Panc1 (cell line): ENCODE results near the gene NHSL1. TPM values are rescaled to one million over a fixed set of nuclear protein-coding genes. Genes with fewer than 3 reads are reported as not detected.

ENCODE experiments used
- ATAC-seq: fragments of 200-7000 bp; cut with Tn5 transposase; 2 replicates; pipeline ENCODE4 v1.9.1; 2020; ENCODE audit warnings: mild to moderate bottlenecking, moderate library complexity
- BruUV-seq: library from RNA; stranded (reverse); fragments of 400-500 nt; replicated peaks from 2 replicates; lab custom pipeline; 2021; lab: Mats Ljungman, UMichigan
- CTCF ChIA-PET: fragments of 300-600 bp; sonication (Branson Sonifier 250); formaldehyde crosslinking; loops from one replicate; lab custom pipeline; 2022; ENCODE audit warnings: antibody characterized with exemption; lab: Charles Lee
- POLR2A ChIA-PET: fragments of 300-600 bp; sonication (Branson Sonifier 250); formaldehyde crosslinking; loops from one replicate; lab custom pipeline; 2022; ENCODE audit warnings: antibody characterized with exemption; lab: Charles Lee
- DNase-seq: peaks from one replicate; pipeline ENCODE4 v3.0.0-alpha.2; 2010; ENCODE audit warnings: low read depth, low spot score
- H3K27ac ChIP-seq: 2 replicates; pipeline ENCODE4 v1.5.1; 2011; ENCODE audit warnings: mild to moderate bottlenecking, low read length, inconsistent platforms
- H3K27me3 ChIP-seq: fragments of 200-500 bp; sonication (Bioruptor generic); 2 replicates; pipeline ENCODE4 v1.6.0; 2014; ENCODE audit warnings: low read length, inconsistent platforms; ENCODE audit not compliant: control insufficient read depth, insufficient read depth
- H3K36me3 ChIP-seq: fragments of 200-500 bp; sonication (Bioruptor generic); 2 replicates; pipeline ENCODE4 v1.5.1; 2014; ENCODE audit warnings: inconsistent platforms, mild to moderate bottlenecking, low read length, moderate library complexity; ENCODE audit not compliant: control insufficient read depth, insufficient read depth
- H3K4me1 ChIP-seq: 2 replicates; pipeline ENCODE4 v1.5.1; 2011; ENCODE audit warnings: inconsistent platforms, mild to moderate bottlenecking, low read length, moderate library complexity; ENCODE audit not compliant: control insufficient read depth, insufficient read depth
- H3K4me3 ChIP-seq, 2 experiments: 2 replicates each; pipeline ENCODE4 v1.5.1; 2011 to 2012; ENCODE audit warnings: low read depth in 2 of 2, low read length in 2 of 2, mild to moderate bottlenecking in 2 of 2, inconsistent platforms in 1 of 2, moderate library complexity in 1 of 2
- H3K9me3 ChIP-seq: fragments of 200-500 bp; sonication (Bioruptor generic); 2 replicates; pipeline ENCODE4 v1.5.1; 2014; ENCODE audit warnings: low read depth, mild to moderate bottlenecking, inconsistent platforms, low read length, moderate library complexity; ENCODE audit not compliant: control insufficient read depth, insufficient read depth
- POLR2AphosphoS5 ChIP-seq: IDR thresholded peaks from 2 replicates; pipeline ENCODE4 v1.6.1; 2012; ENCODE audit warnings: mild to moderate bottlenecking, low read depth, low read length, moderate library complexity
- SIN3A ChIP-seq: IDR thresholded peaks from 2 replicates; pipeline ENCODE4 v1.6.1; 2012; ENCODE audit warnings: low read depth, mild to moderate bottlenecking, low read length, moderate library complexity, borderline replicate concordance; ENCODE audit not compliant: insufficient read depth
- TCF7L2 ChIP-seq: IDR thresholded peaks from 2 replicates; pipeline ENCODE4 v1.6.1; 2011; ENCODE audit warnings: mild to moderate bottlenecking, low read depth, low read length, inconsistent platforms
- in situ Hi-C: cut with HindIII; loops from 2 replicates; pipeline ENCODE4 v1.10.0; 2016; ENCODE audit warnings: low sequenced_read_pairs, low pct_unique_long_range_greater_than_20kb
- intact Hi-C: fragments of 100-400 bp; cut with micrococcal nuclease; formaldehyde crosslinking; loops from one replicate; pipeline ENCODE4 v1.10.0; 2022; ENCODE audit not compliant: unreplicated experiment
- total RNA-seq: library from RNA; stranded (reverse); gene quantifications from one replicate; pipeline ENCODE4 v1.2.1, GENCODE V29; 2021; ENCODE audit not compliant: unreplicated experiment
- TF ChIP-seq, protein P1 (sequence below): fragments of 450-650 bp; IDR thresholded peaks from 2 replicates; pipeline ENCODE4 v1.5.1; 2017; ENCODE audit warnings: mild to moderate bottlenecking
- TF ChIP-seq, protein P2 (sequence below), 2 experiments: IDR thresholded peaks; 2 replicates each; pipeline ENCODE4 v1.6.1; 2011 to 2012; ENCODE audit warnings: low read depth in 2 of 2, control low read depth in 1 of 2, low read length in 1 of 2, mild to moderate bottlenecking in 1 of 2, moderate library complexity in 1 of 2; ENCODE audit not compliant: insufficient read depth in 1 of 2

The NHSL1 gene
- total RNA-seq, 1 experiment from 2014 or later, result 20.6 TPM

DNA sequence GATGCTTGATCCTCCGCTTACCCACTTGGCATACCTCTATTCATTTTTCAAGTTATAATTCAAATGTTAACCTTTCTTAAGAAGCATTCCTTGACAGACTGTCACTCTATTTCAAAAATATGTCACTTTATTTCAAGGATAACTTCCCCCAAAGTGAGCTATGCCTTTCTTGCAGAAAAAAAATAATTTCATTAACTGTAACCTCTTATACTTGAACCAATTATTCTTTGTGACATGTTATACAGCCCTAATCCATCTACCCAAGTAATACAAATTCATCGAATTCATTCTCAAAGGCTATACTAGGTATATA lies 9.3 kb upstream of the NHSL1 start:
- no peak overlapping the region for H3K27ac ChIP-seq
- ChIA-PET CTCF (interaction anchor here (0.5 kb wide), 1 partner anchor 9 kb away, joined by 6 read pairs; no protein-coding TSS in a partner anchor), POLR2A (interaction anchor here (0.5 kb wide), 1 partner anchor 15 kb away, joined by 3 read pairs; no protein-coding TSS in a partner anchor)
- no peaks in the 10 kb centered on the region for H3K4me1 ChIP-seq
- no TSS peak for BruUV-seq
- no peak for DNase-seq
- no peaks in the 10 kb centered on the region for H3K27me3 ChIP-seq
- H3K4me3 ChIP-seq, result no peak overlapping the region
- TF ChIP-seq TCF7L2 (no peak), POLR2AphosphoS5 (no peak), SIN3A (no peak)
- TF ChIP-seq, protein P1, sequence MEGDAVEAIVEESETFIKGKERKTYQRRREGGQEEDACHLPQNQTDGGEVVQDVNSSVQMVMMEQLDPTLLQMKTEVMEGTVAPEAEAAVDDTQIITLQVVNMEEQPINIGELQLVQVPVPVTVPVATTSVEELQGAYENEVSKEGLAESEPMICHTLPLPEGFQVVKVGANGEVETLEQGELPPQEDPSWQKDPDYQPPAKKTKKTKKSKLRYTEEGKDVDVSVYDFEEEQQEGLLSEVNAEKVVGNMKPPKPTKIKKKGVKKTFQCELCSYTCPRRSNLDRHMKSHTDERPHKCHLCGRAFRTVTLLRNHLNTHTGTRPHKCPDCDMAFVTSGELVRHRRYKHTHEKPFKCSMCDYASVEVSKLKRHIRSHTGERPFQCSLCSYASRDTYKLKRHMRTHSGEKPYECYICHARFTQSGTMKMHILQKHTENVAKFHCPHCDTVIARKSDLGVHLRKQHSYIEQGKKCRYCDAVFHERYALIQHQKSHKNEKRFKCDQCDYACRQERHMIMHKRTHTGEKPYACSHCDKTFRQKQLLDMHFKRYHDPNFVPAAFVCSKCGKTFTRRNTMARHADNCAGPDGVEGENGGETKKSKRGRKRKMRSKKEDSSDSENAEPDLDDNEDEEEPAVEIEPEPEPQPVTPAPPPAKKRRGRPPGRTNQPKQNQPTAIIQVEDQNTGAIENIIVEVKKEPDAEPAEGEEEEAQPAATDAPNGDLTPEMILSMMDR, result no peak
- TF ChIP-seq, protein P2, sequence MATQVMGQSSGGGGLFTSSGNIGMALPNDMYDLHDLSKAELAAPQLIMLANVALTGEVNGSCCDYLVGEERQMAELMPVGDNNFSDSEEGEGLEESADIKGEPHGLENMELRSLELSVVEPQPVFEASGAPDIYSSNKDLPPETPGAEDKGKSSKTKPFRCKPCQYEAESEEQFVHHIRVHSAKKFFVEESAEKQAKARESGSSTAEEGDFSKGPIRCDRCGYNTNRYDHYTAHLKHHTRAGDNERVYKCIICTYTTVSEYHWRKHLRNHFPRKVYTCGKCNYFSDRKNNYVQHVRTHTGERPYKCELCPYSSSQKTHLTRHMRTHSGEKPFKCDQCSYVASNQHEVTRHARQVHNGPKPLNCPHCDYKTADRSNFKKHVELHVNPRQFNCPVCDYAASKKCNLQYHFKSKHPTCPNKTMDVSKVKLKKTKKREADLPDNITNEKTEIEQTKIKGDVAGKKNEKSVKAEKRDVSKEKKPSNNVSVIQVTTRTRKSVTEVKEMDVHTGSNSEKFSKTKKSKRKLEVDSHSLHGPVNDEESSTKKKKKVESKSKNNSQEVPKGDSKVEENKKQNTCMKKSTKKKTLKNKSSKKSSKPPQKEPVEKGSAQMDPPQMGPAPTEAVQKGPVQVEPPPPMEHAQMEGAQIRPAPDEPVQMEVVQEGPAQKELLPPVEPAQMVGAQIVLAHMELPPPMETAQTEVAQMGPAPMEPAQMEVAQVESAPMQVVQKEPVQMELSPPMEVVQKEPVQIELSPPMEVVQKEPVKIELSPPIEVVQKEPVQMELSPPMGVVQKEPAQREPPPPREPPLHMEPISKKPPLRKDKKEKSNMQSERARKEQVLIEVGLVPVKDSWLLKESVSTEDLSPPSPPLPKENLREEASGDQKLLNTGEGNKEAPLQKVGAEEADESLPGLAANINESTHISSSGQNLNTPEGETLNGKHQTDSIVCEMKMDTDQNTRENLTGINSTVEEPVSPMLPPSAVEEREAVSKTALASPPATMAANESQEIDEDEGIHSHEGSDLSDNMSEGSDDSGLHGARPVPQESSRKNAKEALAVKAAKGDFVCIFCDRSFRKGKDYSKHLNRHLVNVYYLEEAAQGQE (IDR thresholded peaks at IDR 0.05; ENCODE audit: insufficient read depth in 1 of 2, low read depth in 2 of 2, low read length in 1 of 2), result no peak
- in situ Hi-C loops, result no loop called here
- ATAC-seq, result no peak
- no peaks in the 10 kb centered on the region for H3K9me3 ChIP-seq
- H3K36me3 ChIP-seq, result no peaks in the 10 kb centered on the region
- intact Hi-C loops, result no loop called here

DNA sequence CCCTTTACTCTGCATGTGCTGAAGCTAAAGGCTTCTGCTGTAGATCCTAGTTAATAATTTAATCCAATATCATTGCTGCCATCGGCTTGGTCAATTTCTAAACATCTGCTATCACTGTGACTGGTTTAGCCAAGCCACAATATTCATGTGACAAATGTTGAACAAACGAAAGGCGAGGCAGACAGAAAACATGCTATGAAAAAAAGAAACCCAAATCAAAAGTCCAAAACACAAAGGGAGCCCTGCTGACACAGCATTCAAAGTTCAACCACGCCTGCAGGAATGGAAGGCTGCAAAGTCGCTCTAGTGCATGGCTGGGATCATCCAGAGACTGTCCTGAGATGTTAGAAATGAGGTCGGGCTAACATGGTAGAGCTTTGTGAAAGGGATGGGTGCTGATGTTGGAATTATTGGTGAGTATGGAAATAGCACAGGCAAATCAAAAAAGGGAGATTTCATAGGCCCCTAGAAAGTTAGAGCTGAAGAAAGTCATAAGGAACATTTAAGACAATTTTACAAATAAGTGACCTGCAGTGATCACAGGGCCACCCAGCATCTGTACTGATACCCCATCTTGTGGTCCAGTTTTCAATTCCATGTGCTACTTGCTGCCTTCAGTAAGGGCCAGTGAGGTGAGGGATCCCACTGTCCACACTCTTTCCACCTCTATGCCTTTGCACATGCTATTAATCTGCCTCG lies 8.8 kb upstream of the NHSL1 start:
- ATAC-seq (no peak), DNase-seq (no peak)
- no peaks in the 10 kb centered on the region for H3K36me3 ChIP-seq
- BruUV-seq, result no TSS peak
- H3K9me3 ChIP-seq, result no peaks in the 10 kb centered on the region
- H3K4me3 ChIP-seq, result no peak overlapping the region
- H3K4me1 ChIP-seq, result no peaks in the 10 kb centered on the region
- TF ChIP-seq, protein P2 (IDR thresholded peaks at IDR 0.05; ENCODE audit: insufficient read depth in 1 of 2, low read depth in 2 of 2, low read length in 1 of 2), result no peak
- no peak for TF ChIP-seq SIN3A
- TF ChIP-seq POLR2AphosphoS5, result no peak
- TF ChIP-seq, protein P1, result no peak
- no peak for TF ChIP-seq TCF7L2
- H3K27ac ChIP-seq, result no peak overlapping the region
- no peaks in the 10 kb centered on the region for H3K27me3 ChIP-seq
- intact Hi-C loops, result no loop called here
- ChIA-PET CTCF (no interaction called here), POLR2A (interaction anchor here (0.6 kb wide), 1 partner anchor 26 kb away, joined by 10 read pairs; no protein-coding TSS in a partner anchor)
- in situ Hi-C loops, result no loop called here
